Activated gamma-delta T cell (primary cell): ENCODE measurements around the gene TGM6.
"Not testable (repeated sequence)": the region's sequence is repeated elsewhere in the genome, so short reads cannot be mapped to it uniquely, and the experiment has no call there.

ENCODE experiments used
- DNase-seq: peaks from one replicate; lab custom pipeline; 2025; lab: John Stamatoyannopoulos, UW

The TGM6 gene

DNA sequence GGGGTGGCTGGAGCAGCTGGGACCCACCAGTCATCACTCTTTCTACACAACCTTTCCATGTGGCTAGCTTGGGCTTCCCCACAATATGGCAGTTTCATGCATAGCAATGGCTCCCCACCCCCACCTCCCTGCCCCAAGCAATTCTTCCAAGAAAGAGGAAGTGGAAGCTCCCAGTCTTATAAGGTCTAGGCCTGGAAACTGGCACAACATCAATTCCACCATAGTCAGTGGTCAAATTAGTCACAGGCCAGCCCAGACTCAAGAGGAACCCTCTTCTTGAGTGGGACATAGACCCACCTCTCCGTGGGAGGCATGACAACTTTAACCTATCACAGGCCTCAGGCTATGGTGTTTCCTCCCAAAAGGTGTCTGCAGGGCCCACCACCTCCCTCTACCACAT is 17.7 kb downstream of the TGM6 start:
- no peak for DNase-seq

DNA sequence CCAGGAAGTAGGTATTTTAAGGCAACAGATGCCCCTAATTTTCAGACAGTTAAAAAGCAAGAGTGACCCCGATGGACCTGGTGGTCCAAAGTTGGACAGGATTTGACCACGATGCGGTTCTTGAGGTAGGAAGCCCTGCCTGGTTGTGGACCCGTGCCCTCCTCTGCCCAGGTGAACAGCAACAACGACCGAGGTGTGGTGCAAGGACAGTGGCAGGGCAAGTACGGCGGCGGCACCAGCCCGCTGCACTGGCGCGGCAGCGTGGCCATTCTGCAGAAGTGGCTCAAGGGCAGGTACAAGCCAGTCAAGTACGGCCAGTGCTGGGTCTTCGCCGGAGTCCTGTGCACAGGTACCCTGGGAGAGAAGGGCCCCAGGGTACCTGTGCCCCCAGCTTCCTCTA is 18.7 kb downstream of the TGM6 start:
- no peak for DNase-seq

DNA sequence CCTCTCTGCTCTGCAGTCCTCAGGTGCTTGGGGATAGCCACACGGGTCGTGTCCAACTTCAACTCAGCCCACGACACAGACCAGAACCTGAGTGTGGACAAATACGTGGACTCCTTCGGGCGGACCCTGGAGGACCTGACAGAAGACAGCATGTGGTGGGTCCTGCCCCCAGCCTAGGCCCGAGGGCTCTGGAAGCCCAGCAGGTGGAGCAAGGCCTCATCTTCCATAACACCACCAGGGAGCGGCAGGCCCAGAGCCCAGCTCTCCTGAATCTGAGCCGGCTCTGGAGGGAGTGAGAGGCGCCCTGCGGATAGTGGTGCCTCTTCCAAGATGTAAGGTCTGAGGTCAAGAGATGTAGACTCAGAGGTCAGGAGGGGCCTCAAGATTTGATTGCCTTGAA is 19.6 kb downstream of the TGM6 start:
- DNase-seq: no peak

- no peak for DNase-seq
Observed at GRCh38 chr20:2401527-2401926, 20.8 kb downstream of the TGM6 start.

DNA sequence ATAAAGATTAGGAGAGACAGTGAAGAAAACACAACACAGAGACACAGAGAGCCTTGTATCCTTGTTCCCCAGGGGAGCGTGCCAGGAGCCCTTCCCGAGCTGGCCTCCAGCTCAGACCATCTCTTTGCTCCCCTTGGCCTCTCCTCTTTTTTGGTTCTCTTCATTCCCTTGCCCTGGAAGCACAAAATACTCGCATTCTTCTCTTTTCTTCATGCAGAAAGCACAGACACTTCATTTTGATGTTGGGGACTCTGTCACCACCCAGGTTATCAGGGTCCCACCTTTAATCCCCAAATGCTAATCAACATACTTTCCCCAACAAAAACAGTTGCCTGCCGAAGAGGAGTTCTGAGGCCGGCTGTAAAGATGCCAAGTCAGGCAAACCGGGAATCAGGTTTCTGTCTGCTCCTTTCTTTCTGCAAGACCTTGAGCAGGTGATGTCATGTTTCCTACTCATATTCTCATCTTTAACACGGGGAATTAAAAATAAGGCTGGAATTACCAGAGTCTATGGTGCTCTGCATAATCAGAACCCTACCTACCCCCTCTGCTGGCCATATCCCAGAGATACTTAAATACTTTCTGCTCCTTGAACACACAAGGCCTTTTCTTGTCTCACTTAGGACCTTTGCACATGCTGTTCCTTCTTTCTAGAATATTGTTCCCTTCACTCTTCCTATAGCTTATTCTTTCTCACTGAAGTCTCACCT is 21.7 kb downstream of the TGM6 start:
- DNase-seq: no peak

DNA sequence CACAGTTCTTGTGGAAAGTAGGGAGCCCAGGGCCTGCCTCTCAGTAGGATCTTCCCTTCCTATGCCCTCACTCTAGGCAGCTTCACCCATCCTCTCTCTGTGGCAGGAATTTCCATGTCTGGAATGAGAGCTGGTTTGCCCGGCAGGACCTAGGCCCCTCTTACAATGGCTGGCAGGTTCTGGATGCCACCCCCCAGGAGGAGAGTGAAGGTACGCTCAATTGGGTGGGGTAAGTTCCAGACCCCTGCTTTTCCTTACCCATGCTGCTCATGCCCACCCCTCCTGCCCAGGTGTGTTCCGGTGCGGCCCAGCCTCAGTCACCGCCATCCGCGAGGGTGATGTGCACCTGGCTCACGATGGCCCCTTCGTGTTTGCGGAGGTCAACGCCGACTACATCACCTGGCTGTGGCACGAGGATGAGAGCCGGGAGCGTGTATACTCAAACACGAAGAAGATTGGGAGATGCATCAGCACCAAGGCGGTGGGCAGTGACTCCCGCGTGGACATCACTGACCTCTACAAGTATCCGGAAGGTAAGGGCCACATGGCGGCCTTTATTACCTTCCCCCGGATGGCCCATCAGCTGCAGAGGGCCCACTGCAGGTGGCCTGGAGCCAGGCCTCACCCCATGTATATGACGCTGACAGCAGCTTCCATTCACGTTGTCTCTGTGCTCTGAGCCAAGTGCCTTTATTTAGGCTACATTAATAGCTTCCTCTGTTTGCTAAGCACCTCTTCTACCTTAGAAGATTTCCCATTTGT is 22.8 kb downstream of the TGM6 start:
- no peak for DNase-seq

- DNase-seq: no peak
Observed at GRCh38 chr20:2405693-2406065, 25.0 kb downstream of the TGM6 start.

DNA sequence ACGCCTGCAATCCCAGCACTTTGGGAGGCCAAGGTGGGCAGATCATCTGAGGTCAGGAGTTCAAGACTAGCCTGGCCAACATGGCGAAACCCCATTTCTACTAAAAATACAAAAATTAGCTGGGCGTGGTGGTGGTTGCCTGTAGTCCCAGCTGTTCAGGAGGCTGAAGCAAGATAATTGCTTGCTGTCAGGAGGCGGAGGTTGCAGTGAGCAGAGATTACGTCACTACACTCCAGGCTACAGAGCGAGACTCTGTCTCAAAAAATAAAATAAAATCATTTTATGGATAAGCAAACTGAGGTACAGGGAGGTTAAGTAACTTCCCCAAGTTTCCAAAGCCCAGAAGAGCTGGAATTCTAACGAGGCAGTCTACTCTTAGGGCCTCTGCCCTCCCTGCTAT is 26.7 kb downstream of the TGM6 start:
- DNase-seq: not testable (repeated sequence)

- no peak for DNase-seq
Observed at GRCh38 chr20:2408111-2408510, 27.4 kb downstream of the TGM6 start.

- no peak for DNase-seq
Observed at GRCh38 chr20:2416541-2417212, 36.0 kb downstream of the TGM6 start.

DNA sequence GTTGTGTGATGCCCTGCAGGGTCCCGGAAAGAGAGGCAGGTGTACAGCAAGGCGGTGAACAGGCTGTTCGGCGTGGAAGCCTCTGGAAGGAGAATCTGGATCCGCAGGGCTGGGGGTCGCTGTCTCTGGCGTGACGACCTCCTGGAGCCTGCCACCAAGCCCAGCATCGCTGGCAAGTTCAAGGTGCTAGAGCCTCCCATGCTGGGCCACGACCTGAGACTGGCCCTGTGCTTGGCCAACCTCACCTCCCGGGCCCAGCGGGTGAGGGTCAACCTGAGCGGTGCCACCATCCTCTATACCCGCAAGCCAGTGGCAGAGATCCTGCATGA is 36.5 kb downstream of the TGM6 start:
- DNase-seq: no peak

DNA sequence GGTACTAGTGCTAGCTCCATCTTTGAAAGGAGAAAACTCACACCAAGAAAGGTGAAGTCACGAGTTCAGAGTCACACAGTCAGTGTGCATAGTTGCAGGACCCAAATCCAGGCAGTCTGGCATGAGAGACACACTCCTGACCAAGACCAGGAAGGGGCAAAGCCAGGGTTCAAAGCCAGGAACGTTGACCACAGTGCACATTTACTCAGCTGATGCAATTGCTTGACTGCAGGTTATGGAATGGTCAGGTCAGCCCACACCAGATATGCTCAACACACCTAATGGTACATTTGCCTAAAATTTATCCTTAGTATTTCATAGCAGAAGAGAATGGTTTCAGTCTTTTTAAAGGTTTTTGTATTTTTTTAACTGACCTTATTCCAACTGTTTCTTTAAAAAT is 37.7 kb downstream of the TGM6 start:
- no peak for DNase-seq

- DNase-seq: no peak
Observed at GRCh38 chr20:2420510-2420909, 39.8 kb downstream of the TGM6 start.

GRCh38 chr20:2421247-2421646 is 40.5 kb downstream of the TGM6 start:
- no peak for DNase-seq

GRCh38 chr20:2429051-2429450 is 48.4 kb downstream of the TGM6 start:
- no peak for DNase-seq

DNA sequence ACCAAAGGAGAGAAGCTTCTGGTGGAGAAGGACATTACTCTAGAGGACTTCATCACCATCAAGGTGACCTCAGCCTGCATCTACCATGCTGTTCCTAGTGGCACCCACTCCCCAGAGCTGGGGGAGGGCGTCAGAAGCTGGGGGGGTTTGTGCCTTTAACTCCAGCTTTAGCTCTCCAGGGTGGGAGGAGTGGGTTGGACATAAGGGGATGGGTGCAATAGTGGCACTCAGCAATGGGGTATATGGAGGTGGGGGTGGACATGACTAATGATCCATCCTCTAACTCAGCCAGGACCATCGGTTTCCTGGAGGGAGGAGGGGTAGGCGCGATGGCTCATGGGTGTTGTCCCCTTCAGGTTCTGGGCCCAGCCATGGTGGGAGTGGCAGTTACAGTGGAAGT is 49.8 kb downstream of the TGM6 start:
- DNase-seq: no peak

DNA sequence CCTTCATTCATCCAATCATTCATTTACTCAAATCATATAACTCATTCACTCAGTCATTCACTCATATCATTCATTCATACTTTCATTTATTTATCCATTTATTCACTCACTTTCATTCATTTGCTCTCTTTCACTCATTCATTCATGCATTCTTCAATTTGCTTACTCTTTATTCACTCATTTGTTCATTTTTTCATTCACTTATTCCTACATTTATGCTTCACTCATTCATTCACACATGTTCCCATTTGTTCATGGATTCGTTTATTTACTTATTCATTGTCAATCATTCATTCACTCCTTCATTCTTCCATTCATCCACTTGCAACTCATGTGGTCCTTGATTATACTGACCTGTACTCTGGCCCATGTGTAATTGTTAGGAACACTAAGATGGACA is 50.5 kb downstream of the TGM6 start:
- no peak for DNase-seq

DNA sequence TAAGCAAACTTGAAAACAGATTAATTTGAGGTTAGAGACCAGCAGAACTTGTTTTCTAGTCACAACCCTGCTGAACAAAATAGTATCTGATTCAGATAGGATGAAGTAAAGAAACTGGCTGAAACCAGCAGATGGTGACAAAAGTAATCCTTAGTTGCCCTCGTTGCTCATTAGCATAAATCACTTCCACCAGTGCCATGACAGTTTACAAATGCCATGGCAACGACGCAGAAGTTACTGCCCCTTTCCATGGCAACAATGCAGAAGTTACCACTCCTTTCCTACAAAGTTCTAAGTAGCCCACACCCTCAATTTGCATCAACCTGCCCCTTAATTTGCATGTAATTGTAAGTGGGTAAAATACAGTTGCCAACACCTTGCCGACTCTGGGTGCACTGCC is 66.1 kb downstream of the TGM6 start:
- no peak for DNase-seq

DNA sequence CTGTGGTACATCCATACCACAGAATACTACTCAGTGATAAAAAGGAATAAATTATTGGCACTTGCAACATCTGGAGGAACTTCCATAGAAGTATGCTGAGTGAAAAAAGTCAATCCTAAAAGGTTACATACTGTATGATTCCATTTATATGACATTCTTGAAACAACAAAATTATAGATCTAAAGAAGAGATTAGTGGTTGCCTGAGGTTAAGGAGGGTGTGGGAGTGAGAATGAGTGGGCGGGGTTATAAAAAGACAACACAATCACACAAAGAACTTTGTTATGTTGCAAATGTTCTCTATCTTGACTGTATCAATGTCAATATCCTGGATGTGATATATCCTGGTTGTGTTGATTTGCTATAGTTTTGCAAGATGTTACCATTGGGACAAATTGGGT is 68.7 kb downstream of the TGM6 start:
- DNase-seq: no peak

DNA sequence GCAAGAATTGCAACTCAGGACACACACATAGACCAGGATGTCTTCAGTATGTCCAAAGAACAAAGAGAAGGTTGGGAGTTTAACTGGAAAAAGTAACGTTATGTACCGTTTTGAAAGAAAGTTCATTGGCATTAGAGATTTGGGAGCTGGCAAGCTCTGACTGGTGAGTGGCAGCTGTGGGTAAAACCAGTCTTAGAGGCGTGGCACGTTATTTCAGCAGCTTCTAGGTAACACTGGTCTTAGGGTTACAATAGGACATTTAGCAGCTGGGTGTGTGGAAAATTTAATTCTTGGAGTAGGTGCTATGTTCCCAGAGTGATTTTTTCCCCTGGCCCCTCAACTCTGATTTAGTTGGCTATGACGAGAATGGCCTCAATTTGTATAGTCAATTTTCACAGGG is 70.7 kb downstream of the TGM6 start:
- DNase-seq: no peak

DNA sequence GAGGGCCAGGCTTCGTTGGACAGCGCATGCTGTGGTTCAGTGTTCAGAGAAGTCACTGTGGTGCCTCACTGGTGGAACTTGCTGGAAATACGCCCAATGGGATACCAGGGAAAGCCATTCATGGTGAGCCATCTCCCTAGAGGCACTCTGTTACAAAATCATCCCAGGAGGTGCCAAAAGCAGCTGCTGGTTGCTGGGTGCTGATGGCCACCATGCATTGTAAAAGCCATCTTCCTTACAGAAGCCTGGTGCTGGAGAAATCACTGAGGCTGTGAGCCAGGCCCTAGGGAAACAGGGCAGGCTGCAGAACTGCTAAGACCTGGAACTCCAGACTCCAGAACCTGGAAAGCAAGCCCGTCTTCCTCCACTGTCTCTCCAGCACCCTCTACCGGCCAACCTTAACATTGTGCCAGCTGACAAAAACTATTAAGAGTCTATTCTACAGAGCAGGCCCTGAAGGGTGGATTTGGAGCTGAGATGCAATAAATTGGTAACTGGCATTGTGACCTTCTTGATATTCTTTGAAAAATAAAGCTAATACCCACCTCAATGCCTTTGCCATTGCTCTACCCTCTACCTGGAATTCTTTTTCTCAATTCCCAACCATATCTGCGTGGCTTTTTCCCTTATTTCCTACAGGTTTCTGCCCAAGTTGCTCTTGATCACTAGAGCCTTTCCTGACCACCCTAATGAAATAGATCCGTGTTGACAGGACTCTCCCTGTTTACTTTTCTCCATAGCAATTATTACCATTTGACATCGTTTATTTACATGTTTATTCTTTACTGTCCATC is 71.4 kb downstream of the TGM6 start:
- DNase-seq: no peak

- DNase-seq: no peak
Observed at GRCh38 chr20:2453792-2454191, 73.1 kb downstream of the TGM6 start.
